IPS-18c (cell line): Measurements from ENCODE around the gene THAP2.

ENCODE experiments used
- H3K4me3 ChIP-seq: 2 replicates; pipeline ENCODE4 v1.7.0; 2013; ENCODE audit warnings: low read depth, mild to moderate bottlenecking, low read length, moderate library complexity; ENCODE audit not compliant: insufficient read depth
- H3K9me3 ChIP-seq: one replicate; pipeline ENCODE4 v1.6.1; 2013; ENCODE audit warnings: mild to moderate bottlenecking, low read length, moderate library complexity; ENCODE audit not compliant: control insufficient read depth, insufficient read depth

Gene THAP2

GRCh38 chr12:71725011-71725410 lies 60.9 kb downstream of the THAP2 start:
- Histone ChIP-seq H3K9me3 (no peaks in the 10 kb centered on the region), H3K4me3 (no peak overlapping the region)

GRCh38 chr12:71726548-71726947 lies 62.4 kb downstream of the THAP2 start:
- Histone ChIP-seq H3K9me3 (no peaks in the 10 kb centered on the region), H3K4me3 (no peak overlapping the region)

GRCh38 chr12:71727958-71728357 lies 63.9 kb downstream of the THAP2 start:
- Histone ChIP-seq H3K9me3 (no peaks in the 10 kb centered on the region), H3K4me3 (no peak overlapping the region)
